RWPE2 (cell line): Measurements from ENCODE around the gene UBL3.

Experiments used
- ATAC-seq: fragments of 200-7000 bp; cut with Tn5 transposase; 3 replicates; pipeline ENCODE4 v1.9.1; 2021; ENCODE audit warnings: low read depth
- DNase-seq: peaks from one replicate; pipeline ENCODE4 v3.0.0-alpha.2; 2020; ENCODE audit warnings: low spot score
- H3K27ac ChIP-seq: fragments of 450-650 bp; 2 replicates; pipeline ENCODE4 v1.5.1; 2017; ENCODE audit warnings: mild to moderate bottlenecking; ENCODE audit not compliant: poor library complexity, severe bottlenecking
- H3K27me3 ChIP-seq: fragments of 250-450 bp; sonication (Bioruptor Pico); 2 replicates; pipeline ENCODE4 v1.5.1; 2021; ENCODE audit warnings: mild to moderate bottlenecking, moderate library complexity; ENCODE audit not compliant: insufficient read depth, poor library complexity, severe bottlenecking
- H3K36me3 ChIP-seq: fragments of 250-450 bp; sonication (Bioruptor Pico); 2 replicates; pipeline ENCODE4 v1.5.1; 2020; ENCODE audit warnings: low read depth, mild to moderate bottlenecking, moderate library complexity
- H3K4me1 ChIP-seq: fragments of 250-450 bp; sonication (Bioruptor Pico); 2 replicates; pipeline ENCODE4 v1.5.1; 2021; ENCODE audit warnings: mild to moderate bottlenecking, moderate library complexity; ENCODE audit not compliant: insufficient read depth, poor library complexity, severe bottlenecking
- H3K4me3 ChIP-seq: fragments of 250-450 bp; sonication (Bioruptor Pico); 2 replicates; pipeline ENCODE4 v1.5.1; 2021; ENCODE audit warnings: mild to moderate bottlenecking, moderate library complexity; ENCODE audit not compliant: severe bottlenecking
- H3K9me3 ChIP-seq: fragments of 250-450 bp; sonication (Bioruptor Pico); 2 replicates; pipeline ENCODE4 v1.5.1; 2021; ENCODE audit warnings: mild to moderate bottlenecking, moderate library complexity; ENCODE audit not compliant: severe bottlenecking
- CTCF ChIP-seq: fragments of 450-650 bp; IDR thresholded peaks from one replicate; pipeline ENCODE4 v1.5.1; 2017; ENCODE audit warnings: mild to moderate bottlenecking, moderate library complexity; ENCODE audit not compliant: poor library complexity, severe bottlenecking

Gene UBL3

DNA sequence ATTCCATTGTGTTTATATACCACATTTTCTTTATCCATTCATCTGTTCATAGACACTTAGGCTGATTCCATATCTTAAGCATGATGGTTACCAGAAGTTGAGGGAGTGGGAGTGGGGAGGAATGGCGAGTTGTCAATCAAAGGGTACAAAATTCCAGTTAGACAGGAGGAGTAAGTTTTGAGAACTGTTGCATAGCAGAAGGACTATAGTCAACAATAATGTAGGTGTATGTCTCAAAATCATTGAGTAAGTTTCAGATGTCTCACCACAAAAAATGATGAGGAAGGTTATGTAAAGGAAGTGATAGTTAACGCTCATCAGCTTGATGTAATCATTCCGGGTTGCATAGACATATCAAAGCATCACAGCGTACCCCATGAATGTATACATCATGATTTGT lies 4.6 kb upstream of the UBL3 start:
- H3K27ac ChIP-seq = no peak overlapping the region
- H3K4me1 ChIP-seq = no peaks in the 10 kb centered on the region
- ATAC-seq (no peak), DNase-seq (no peak)
- no peak overlapping the region for H3K4me3 ChIP-seq
- no peaks in the 10 kb centered on the region for H3K36me3 ChIP-seq
- H3K9me3 ChIP-seq = no peaks in the 10 kb centered on the region
- TF ChIP-seq CTCF = no peak
- no peaks in the 10 kb centered on the region for H3K27me3 ChIP-seq

DNA sequence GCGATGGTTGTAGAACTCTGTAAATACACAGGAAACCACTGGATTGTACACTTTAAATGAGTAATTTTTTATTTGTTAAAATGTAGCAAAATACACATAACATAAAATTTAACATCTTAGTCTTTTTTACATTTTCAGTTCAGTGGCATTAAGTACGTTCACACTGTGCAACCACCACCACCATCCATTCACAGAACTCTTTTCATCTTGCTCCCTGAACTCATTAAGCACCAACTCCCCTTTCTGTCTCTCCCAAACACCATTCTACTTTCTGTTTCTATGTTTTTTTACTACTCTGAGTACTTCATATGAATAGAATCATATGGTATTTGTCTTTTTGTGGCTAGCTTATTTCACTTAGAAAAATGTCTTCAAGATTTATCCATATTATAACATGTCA lies 2.7 kb upstream of the UBL3 start:
- H3K27me3 ChIP-seq = no peaks in the 10 kb centered on the region
- DNase-seq = no peak
- TF ChIP-seq CTCF = no peak
- H3K4me3 ChIP-seq = no peak overlapping the region
- no peak for ATAC-seq
- no peaks in the 10 kb centered on the region for H3K36me3 ChIP-seq
- H3K4me1 ChIP-seq = no peaks in the 10 kb centered on the region
- H3K9me3 ChIP-seq = no peaks in the 10 kb centered on the region
- H3K27ac ChIP-seq = no peak overlapping the region

DNA sequence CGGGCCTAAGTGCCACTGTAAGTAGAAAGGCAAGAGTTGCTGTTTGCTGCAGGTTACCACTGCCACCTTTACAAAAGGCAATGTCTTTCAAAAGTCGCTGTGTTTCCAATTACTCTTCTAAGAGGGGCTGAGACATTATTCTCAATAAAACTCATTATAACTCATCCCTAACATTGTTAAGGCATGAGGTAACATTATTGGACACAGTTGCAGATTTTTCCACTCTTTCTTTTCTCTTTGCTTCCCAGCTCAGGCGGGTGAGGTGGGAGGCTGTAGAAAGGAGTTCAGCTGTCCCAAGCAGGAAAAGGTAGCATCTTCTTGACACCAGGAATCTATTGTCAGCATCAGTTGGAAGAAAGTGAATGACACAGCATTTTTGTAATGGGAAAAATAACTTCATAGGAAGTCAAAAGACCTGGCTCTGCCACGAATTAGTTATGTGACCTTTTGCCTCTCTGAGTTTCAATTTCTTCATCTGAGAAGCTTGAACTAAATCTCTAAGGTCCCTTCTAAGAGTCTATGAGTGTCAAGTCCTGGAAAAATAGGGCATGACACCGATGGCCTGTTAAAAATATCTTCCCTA lies 2.1 kb upstream of the UBL3 start:
- Histone ChIP-seq H3K4me1 (no peaks in the 10 kb centered on the region), H3K27me3 (no peaks in the 10 kb centered on the region), H3K4me3 (no peak overlapping the region), H3K27ac (no peak overlapping the region), H3K9me3 (no peaks in the 10 kb centered on the region), H3K36me3 (no peaks in the 10 kb centered on the region)
- no peak for DNase-seq
- no peak for ATAC-seq
- TF ChIP-seq CTCF = no peak

DNA sequence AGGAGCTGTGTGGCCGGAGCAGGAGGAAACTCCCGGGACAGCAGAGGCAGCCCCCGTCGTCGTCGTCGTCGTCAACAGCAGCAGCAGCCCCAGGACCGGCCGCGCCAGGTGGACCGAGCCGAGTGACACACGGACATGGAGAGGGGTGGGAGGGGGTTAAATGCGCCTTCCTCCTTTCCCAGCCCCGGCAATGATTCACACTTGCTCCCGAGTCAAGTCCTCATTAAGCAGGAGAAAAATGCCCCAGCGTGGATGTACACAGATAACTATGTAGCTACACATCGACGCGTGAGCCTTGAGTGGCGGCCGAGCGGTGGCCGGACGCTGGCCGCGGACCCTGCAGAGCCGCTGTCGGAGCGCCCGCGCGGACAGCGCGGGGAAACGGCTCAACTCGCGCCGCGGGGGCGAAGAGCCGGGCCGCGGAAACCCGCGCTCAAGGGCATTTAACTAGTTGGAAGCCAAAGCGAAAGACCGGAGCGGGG lies 645 bp downstream of the UBL3 start:
- H3K4me1 ChIP-seq = peaks cover 22% of the 10 kb centered on the region
- no peak for TF ChIP-seq CTCF
- H3K9me3 ChIP-seq = no peaks in the 10 kb centered on the region
- DNase-seq = no peak
- ATAC-seq = peak; percentile 39
- H3K4me3 ChIP-seq = peak overlapping the region; percentile 80
- no peaks in the 10 kb centered on the region for H3K27me3 ChIP-seq
- peak overlapping the region; percentile 70 for H3K27ac ChIP-seq
- no peaks in the 10 kb centered on the region for H3K36me3 ChIP-seq

GRCh38 chr13:29849071-29849631 lies 1.3 kb downstream of the UBL3 start:
- Histone ChIP-seq H3K4me3 (peak overlapping the region; percentile 80), H3K9me3 (no peaks in the 10 kb centered on the region), H3K36me3 (no peaks in the 10 kb centered on the region), H3K27me3 (no peaks in the 10 kb centered on the region), H3K27ac (peak overlapping the region; percentile 70), H3K4me1 (peaks cover 23% of the 10 kb centered on the region)
- ATAC-seq (no peak), DNase-seq (no peak)
- TF ChIP-seq CTCF = no peak
